D341Med (cell line): ENCODE measurements around the gene PBX1.

Source experiments
- DNase-seq: peaks from one replicate; pipeline ENCODE4 v3.0.0; 2012; ENCODE audit warnings: low spot score

PBX1 gene

DNA sequence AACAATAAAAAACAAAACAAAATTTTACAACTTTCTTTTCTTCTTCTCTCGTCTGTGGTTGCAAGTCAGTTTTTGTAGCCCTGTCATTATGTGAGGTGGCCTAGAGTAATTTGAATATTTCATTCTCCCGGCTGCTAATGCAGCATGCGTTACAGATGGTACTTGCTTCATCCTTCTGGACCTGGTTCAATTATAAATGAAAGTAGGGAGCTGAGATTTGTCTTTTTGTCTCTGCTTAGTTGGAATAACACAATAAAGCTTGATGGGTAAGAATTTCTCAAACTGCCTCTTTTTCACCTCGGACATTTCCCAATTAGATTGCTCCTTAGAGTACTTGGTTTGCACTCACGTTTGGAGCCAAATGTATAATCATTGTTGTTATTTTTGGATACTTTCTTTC, 201.6 kb downstream of the PBX1 start:
- no peak for DNase-seq

DNA sequence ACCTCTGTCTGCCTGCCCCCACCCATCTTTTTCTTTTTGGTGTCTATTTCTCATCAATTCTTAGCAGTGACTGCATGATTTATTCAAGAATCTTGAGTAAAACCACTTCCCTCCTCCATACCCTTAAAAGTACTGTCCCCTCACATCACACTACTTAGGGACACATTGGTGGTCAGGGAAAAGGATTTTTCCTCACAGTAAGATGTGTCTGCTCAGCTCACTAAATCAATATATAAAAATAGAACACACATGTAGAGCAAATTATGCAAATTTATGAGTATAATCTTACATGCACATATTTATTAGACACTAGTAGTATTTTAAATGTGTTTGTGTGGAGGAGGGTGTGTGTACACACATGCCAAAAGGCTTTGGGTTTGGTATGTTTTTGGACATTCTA, 202.0 kb downstream of the PBX1 start:
- DNase-seq: no peak

DNA sequence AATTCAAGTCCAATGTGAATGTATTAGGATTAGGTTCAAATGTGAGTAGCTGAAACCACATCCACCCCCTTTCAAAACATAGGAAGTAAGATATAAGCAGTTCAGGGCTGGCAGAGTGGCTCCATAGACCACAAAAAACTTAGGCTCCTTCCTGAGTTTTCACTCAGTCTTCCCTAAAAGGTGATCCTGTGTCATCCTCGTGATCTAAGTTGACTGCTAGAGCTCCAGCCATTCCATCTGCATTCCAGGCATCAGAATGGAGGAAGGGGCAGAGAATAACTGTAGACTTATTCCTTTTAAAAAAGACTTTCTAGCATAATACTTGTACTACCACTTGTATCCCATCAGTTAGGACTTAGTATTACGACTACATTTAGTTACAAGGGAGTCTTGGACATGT, 204.1 kb downstream of the PBX1 start:
- DNase-seq: no peak

DNA sequence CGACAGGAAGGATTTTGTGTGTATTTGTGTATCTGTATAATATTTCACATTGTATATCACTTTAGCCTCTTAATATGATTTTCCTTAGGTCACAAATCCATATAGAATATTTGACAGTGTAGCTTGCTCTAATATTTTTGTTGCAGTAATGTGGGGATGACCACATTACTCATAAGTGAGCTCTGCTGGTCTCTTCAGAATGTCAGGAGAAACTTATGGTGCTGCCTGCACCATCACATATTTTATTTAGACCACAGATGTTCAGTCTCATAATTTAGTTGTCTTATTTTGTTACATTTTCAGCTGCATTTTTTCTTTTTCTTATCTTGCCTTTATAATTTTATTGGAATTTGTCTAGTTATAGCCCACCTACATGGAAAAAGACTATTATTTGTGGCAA, 205.3 kb downstream of the PBX1 start:
- no peak for DNase-seq

GRCh38 chr1:164765557-164765956, 206.6 kb downstream of the PBX1 start:
- no peak for DNase-seq

- DNase-seq: no peak
Measured at GRCh38 chr1:164765992-164766720, 207.2 kb downstream of the PBX1 start.

DNA sequence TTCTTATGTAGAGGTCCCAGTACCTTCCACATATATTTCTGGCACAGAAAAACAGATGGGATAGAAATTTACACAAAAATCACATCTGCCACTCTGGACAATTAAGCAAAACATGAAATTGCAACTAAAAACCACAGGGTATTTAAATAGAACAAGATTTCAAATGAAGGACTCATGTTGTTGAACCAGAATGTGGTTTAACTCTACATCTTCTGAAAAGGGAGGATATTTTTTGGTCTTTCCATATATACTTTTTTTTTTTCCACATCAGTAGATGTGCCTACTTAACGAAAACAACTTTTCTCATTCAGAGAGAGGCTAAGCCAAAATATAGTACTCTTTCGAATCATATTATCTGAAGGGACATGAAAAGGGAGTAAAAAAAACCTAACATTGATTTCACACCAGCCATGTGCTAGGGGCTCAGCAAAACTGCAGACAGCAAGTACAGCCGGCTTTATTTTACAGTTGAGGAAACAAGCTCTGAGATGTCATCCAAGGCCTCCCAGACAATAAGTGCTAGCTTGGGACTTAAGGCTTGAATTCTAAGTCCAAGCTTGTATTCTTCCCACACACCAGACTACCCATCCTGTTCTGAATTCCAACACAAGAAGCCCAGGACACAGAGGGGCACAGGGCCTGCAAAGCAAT, 208.9 kb downstream of the PBX1 start:
- DNase-seq: no peak

DNA sequence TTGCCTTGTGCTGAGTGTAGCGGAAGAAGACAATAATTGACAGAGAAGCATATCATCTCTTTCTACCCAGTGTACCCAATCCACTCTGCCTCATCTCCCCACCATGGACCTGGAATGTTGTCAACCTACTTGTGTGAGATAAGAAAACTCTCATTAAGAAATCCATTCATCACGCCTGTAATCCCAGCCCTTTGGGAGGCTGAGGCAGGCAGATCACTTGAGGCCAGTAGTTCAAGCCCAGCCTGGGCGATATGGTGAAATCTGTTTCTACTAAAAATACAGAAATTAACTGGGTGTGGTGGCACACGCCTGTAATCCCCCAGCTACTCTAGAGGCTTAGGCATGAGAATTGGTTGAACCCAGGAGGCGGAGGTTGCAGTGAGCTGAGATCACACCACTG, 209.6 kb downstream of the PBX1 start:
- DNase-seq: no peak

- no peak for DNase-seq
Measured at GRCh38 chr1:164769486-164770130, 210.6 kb downstream of the PBX1 start.

GRCh38 chr1:164770131-164770529, 211.1 kb downstream of the PBX1 start:
- no peak for DNase-seq

DNA sequence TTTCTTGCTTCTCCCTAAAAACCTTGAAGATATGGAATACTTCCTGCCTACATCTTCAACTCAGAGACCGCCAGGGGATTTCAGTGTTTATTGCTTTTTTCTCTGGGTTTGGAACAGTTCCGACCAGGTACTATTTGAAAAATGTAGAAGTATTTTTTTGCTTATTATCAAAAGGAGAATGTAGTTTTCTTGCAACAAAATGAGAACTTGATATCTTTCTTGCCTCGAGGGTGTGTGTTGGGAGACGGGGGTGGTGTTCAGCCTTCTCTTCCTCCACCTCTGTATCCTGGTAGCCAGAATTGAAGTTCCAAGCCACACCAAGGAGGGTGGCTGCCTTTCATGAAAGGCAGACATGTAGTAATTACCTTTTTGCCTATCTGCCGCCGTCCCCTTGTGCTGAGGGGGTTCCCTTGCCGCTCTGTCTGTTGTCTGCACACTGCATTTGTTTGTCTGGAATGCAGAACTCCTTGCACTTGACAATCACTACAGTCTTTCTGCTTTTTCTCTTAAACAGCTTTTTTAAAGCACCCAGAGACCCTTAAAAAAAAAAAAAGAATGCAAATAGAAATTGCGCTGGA, 212.1 kb downstream of the PBX1 start:
- DNase-seq: no peak

- no peak for DNase-seq
Measured at GRCh38 chr1:164771619-164772361, 212.8 kb downstream of the PBX1 start.

GRCh38 chr1:164772635-164773034, 213.7 kb downstream of the PBX1 start:
- DNase-seq: no peak

DNA sequence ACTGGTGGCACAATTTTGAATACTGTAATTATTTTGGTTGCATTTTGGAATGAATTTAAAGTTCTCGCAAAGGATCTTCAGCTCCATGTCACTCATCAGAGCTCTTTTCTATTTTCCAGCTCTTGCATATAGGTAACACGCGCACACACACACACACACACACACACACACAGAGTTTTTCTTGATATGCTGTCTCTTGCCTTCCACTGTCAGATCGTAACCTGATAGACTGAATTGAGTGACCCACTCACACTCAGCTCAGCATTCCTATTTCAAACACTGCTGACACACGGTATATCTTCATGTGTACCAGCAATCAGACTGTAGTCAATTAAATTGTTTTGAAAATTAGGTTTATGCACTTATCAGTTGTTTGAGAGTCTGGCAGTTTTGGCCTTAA, 214.1 kb downstream of the PBX1 start:
- DNase-seq: no peak

DNA sequence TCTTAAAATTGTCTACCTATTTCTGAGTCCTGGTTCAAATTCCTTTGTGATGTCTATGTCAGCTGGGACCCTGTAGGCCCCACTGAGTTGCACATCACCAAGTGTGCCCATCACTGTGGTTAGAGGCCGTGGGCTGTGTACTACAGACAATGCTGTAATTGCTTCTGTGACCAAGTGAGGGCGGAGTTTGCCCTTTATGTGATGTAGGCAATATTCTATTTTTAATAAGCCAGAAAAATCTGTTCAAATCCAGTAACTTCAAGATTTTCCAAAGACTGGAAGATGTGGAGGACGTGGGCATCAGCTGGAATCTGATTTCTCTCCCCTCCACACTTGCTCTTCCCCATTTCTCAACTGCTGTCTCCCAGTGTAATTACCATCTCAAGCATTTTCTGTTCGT, 215.4 kb downstream of the PBX1 start:
- DNase-seq: peak; percentile 59

DNA sequence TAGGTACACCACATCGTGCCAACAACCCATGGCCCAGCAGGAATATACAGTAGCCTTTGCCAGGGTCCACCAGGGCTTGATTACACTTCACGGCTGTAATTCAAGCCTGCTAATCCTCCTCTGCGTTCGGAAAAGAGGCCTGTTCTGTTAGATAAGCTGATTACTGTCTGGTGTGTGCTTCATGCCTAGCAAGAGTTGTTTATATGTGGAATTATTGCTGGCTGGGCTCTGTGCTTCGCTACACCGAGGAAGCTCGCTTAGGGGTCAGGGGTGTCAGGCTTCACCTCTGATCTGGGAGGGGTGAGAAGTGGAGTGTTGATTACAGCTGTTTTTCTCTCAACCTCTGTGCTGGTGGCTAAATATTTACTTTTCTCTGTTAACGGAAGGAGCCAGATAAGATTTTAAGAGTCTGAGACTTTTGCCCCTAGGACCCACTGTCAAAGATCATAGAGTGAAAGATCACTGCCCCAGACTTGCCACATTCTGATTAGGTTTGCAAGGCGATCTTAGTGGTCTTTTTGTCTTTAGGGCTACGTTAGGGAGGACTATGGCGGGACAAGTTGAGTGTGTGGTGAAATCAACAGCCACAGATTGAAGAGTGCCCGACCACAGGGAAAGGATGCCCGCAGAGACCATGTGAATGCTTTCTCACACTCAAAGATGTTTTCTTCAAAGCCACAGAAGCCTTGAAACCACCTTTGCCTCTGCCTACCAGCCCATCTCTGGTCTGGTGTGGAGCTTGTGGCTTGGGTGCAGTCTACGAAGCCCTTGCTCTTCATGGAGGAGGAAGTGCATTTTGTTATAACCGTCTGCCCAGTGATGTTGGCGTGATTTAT, 216.1 kb downstream of the PBX1 start:
- DNase-seq: peak; percentile 84

DNA sequence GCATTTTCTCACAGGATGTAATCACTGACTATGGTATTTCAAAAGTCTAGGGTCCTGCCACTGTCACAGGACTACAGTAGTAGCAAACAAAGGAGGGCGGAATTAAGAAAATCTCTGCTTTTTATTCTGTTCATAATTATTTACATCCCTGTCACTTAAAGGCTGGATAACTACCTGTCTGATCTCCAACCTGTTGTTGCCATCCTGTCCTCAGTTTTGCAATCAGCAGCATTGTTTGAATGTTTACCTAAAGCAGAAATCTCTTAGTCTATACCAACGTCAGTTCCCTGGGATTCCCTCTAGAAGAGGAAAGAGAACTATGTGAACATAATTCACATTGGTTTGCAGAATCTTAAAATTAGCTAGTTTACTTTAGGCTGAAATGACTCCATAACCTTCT, 218.5 kb downstream of the PBX1 start:
- DNase-seq: no peak

GRCh38 chr1:164779376-164779775, 220.4 kb downstream of the PBX1 start:
- no peak for DNase-seq

- DNase-seq: no peak
Measured at GRCh38 chr1:164780111-164780812, 221.3 kb downstream of the PBX1 start.

DNA sequence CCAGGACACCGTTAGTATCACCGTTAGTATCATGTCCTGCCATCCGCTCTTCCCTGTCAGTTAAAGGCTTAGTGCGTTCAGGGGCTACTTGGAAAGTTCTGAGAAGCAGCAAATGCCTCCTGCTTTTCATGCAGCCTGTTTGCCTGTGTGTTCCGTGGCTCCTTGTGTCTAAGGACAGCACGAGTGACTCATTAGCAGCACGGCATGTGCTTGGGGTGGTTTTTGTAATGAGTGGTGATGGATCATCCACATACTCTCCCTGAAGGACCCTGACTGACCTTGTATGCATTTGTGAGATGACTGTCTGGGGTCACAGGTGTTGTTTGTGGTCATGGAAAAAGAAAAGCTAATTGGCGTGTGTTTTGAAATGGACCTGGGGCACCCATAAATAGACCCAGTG, 221.9 kb downstream of the PBX1 start:
- DNase-seq: no peak

GRCh38 chr1:164781972-164782371, 223.0 kb downstream of the PBX1 start:
- no peak for DNase-seq
